DOHH2 (cell line): ENCODE data around the gene TCOF1.

Source experiments
- CTCF ChIP-seq: fragments of 200-600 bp; sonication (generic); IDR thresholded peaks from one replicate; pipeline ENCODE4 v1.5.1; 2014; ENCODE audit warnings: antibody characterized with exemption, mild to moderate bottlenecking, low read depth, low read length; ENCODE audit not compliant: poor library complexity, severe bottlenecking
- EZH2phosphoT487 ChIP-seq: fragments of 200-600 bp; sonication (generic); IDR thresholded peaks from 2 replicates; pipeline ENCODE4 v1.6.1; 2017; ENCODE audit warnings: borderline replicate concordance, mild to moderate bottlenecking, antibody characterized with exemption, low read length, moderate library complexity, mixed read lengths

DNA sequence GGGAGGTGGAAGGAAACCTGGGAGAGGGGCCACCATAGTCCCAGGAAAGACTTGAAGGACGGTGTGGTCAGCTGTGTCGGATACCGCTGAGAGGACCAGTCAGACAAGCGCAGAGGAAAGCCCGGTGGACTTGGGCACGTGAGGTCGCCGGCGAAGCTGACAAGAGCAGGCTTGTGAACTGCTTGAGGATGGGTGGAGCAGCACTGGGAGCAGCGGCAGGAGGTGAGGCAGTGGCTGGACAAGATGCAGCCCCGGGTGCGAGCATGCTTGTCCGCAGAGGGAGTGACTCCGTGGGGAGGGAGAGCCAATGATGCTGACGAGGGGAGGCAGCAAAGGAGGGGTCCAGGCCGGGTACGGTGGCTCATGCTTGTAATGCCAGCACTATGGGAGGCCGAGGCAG, 73.6 kb downstream of the TCOF1 start:
- TF ChIP-seq CTCF = no peak
- TF ChIP-seq EZH2phosphoT487 = no peak
